NCI-H510A (cell line): Measurements from ENCODE around the gene PDE11A.

ENCODE experiments used
- DNase-seq: peaks from one replicate; lab custom pipeline; 2025; lab: John Stamatoyannopoulos, UW

Gene PDE11A

DNA sequence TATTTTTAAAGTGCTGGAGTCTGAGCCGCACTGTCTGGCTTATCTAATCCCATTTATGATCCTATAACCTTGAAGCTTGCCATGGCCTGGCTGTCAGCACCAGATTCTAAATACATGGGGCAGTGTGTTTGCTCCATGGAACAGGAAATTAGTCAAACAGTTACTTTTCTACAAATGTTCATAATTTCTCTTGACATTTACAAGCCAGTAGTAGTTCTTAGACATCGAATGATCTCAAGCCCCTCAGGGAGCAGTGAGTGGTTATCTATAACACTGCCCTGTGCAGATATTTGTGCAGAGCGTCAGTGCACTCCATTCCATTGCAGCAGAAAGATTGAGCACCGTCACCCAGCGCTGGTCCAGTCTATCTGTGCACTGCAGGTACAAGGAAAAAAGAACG lies 474.8 kb downstream of the PDE11A start:
- DNase-seq, result no peak

DNA sequence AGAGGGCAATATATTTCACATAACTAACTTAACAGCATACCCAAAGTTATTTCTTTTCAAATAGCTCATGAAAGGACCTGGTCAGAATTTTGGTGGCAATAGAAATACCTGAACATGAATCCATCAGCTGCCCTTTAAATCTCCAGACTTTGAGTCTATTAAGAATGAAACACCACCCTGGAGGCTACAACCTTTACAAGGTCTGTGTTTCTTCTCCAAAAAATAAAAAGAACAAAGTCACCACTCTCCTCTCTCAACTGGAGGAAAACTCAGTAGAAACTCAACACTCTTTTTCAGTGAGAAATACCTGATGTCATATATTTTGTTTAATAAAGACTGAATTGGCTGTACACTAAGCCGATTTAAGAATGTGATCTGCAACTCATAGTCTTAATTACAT lies 475.7 kb downstream of the PDE11A start:
- no peak for DNase-seq

- DNase-seq, result no peak
Observed at GRCh38 chr2:177595126-177595845, 477.3 kb downstream of the PDE11A start.

GRCh38 chr2:177593402-177593801 lies 479.2 kb downstream of the PDE11A start:
- no peak for DNase-seq

- no peak for DNase-seq
Observed at GRCh38 chr2:177592945-177593344, 479.6 kb downstream of the PDE11A start.

GRCh38 chr2:177592397-177592796 lies 480.2 kb downstream of the PDE11A start:
- DNase-seq, result no peak

DNA sequence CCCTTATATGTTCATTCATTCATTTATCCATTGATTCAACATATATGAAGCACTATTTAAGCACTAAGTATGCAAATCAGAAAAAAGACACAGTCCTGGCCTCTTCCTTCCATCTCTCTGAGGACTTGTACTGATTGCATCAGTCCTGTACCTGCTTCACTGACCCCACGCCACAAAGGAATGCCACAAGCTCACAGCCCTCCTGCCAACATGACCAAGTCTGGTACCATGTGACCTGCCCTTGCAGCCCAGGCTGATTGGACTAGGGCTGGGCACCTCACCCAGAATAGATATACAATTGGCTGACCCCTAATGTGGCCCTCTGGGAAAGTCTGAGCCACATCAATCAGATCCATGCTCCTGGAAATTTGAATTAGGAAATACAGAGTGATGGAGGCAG lies 483.4 kb downstream of the PDE11A start:
- no peak for DNase-seq

DNA sequence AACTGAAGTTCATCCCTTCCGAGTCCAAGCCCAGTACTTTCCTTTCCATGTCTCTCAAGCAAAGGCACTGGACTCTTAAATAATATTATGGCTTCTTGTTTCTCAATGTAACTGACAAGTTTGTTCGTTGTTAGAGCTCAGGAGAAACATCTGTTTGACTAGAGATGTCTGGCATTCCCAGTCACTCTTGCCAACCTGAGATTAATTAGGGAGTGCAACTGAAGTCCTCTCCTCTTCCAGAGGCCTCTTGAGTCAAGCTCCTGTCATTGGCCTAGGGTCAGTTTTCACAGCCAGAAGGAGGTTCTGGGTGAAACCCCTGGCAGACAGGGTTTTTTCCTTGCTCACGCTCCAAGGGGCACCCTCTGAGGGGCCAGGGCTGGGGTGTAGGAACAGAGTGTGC lies 483.9 kb downstream of the PDE11A start:
- DNase-seq, result no peak

- no peak for DNase-seq
Observed at GRCh38 chr2:177587371-177587770, 485.2 kb downstream of the PDE11A start.

GRCh38 chr2:177586154-177586553 lies 486.4 kb downstream of the PDE11A start:
- DNase-seq, result no peak

GRCh38 chr2:177585234-177585863 lies 487.2 kb downstream of the PDE11A start:
- DNase-seq, result no peak

DNA sequence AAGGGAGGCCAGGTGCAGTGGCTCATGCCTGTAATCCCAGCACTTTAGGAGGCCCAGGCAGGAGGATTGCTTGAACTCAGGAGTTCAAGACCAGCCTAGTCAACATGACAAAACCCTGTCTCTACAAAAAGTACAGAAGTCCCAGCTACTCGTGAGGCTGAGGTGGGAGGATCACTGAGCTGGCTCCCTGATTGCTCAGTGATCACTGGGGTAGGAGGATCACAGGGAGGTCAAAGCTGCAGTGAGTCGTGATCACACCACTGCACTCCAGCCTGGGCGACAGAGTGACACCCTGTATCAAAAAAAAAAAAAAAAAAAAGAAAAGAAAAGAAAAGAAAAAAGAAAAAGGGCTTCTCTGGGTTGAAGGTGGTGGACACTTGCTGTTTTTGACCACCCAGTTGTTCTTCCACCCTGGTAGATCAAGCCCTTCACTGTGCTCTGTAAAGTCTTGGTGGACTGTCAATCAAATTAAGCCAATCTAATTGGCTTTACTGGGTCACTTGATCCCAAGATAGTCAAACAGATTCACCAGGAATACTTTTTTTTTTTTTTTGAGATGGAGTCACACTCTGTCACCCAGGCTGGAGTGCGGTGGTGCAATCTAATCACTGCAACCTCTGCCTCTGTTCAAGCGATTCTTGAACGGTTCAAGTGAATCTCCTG lies 488.4 kb downstream of the PDE11A start:
- no peak for DNase-seq

DNA sequence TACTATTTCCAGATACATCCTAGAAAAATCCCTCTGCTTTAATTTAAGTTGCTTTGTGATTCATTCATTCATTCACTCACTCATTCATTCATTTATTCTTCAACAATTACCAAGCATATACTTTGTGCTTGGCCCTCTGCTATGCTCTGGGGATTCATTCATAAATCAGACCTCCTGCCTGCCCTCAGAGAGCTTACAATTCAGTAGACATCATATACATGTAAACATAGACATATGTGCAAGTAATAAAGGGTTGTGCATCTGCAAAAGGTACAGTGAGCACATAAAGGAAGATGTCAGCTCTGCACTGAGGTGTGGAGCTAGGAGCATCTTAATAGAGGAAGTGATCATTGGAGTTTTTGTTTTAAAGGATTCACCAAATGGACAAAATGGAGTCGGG lies 490.6 kb downstream of the PDE11A start:
- no peak for DNase-seq

- DNase-seq, result no peak
Observed at GRCh38 chr2:177579486-177580036, 493.0 kb downstream of the PDE11A start.

DNA sequence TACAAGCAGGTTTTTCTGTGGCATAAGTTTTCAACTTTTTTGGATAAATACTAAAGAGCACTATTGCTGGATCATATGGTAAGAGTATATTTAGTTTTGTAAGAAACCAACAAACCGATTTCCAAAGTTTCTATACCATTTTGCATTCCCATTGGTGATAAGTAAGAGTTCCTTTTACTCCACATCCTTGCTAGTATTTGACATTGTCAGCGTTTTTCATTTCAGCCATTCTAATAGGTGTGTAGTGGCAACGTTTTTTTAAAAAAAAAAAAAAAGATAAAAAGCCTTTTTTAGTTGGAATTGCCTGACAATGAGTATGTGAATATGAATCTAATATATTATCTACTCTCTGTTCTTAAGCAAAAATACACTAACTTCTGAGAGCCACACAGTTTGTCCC lies 494.1 kb downstream of the PDE11A start:
- DNase-seq, result no peak

GRCh38 chr2:177577075-177577474 lies 495.5 kb downstream of the PDE11A start:
- no peak for DNase-seq

GRCh38 chr2:177575358-177575757 lies 497.2 kb downstream of the PDE11A start:
- no peak for DNase-seq

GRCh38 chr2:177574356-177574755 lies 498.2 kb downstream of the PDE11A start:
- no peak for DNase-seq
